Activated naive CD8-positive, alpha-beta T cell treated with anti-CD3 and anti-CD28 coated beads for 36 hours (primary cell): Measurements from ENCODE around the gene S100A7. TPM values are rescaled to one million over a fixed set of nuclear protein-coding genes. Genes with fewer than 3 reads are reported as not detected.
"Not testable (repeated sequence)": the region's sequence is repeated elsewhere in the genome, so short reads cannot be mapped to it uniquely, and the experiment has no call there.

Experiments
- DNase-seq: peaks from one replicate; pipeline ENCODE4 v3.0.0; 2021
- H3K27ac Mint-ChIP-seq: one replicate; pipeline ENCODE4 v1.8.0; 2022; ENCODE audit warnings: mild to moderate bottlenecking, moderate library complexity, mixed read lengths
- H3K27me3 Mint-ChIP-seq: one replicate; pipeline ENCODE4 v1.8.0; 2022; ENCODE audit warnings: mild to moderate bottlenecking, mixed read lengths
- H3K36me3 Mint-ChIP-seq: one replicate; pipeline ENCODE4 v1.8.0; 2021; ENCODE audit warnings: mild to moderate bottlenecking, mixed read lengths
- H3K4me1 Mint-ChIP-seq: one replicate; pipeline ENCODE4 v1.8.0; 2021; ENCODE audit warnings: mixed read lengths
- H3K4me3 Mint-ChIP-seq: one replicate; pipeline ENCODE4 v1.8.0; 2022; ENCODE audit warnings: mild to moderate bottlenecking, moderate library complexity, mixed read lengths
- H3K9me3 Mint-ChIP-seq: one replicate; pipeline ENCODE4 v1.8.0; 2022; ENCODE audit warnings: mixed read lengths
- total RNA-seq, 2 experiments: library from RNA; stranded (reverse); gene quantifications; one replicate each; pipeline ENCODE4 v1.2.3, GENCODE V29; 2021

Gene S100A7
- total RNA-seq, 2 experiments from 2014 or later, result not detected

- H3K9me3 Mint-ChIP-seq, result no peaks in the 10 kb centered on the region
- no peak for DNase-seq
- no peak overlapping the region for H3K27ac Mint-ChIP-seq
- H3K27me3 Mint-ChIP-seq, result peaks cover 31% of the 10 kb centered on the region
- no peak overlapping the region for H3K4me3 Mint-ChIP-seq
- no peaks in the 10 kb centered on the region for H3K4me1 Mint-ChIP-seq
- H3K36me3 Mint-ChIP-seq, result no peaks in the 10 kb centered on the region
These were observed 30.9 kb downstream of the S100A7 start for GRCh38 chr1:153429266-153430165.

GRCh38 chr1:153428791-153429190, 31.7 kb downstream of the S100A7 start:
- no peaks in the 10 kb centered on the region for H3K9me3 Mint-ChIP-seq
- no peak for DNase-seq
- H3K27me3 Mint-ChIP-seq, result peaks cover 34% of the 10 kb centered on the region

GRCh38 chr1:153428073-153428638, 32.3 kb downstream of the S100A7 start:
- Mint-ChIP-seq H3K4me3 (no peak overlapping the region), H3K36me3 (no peaks in the 10 kb centered on the region), H3K9me3 (no peaks in the 10 kb centered on the region), H3K27ac (no peak overlapping the region), H3K4me1 (no peaks in the 10 kb centered on the region), H3K27me3 (peaks cover 34% of the 10 kb centered on the region)
- DNase-seq, result no peak

More at GRCh38 chr1:153428791-153429190, 31.7 kb downstream of the S100A7 start:
- Mint-ChIP-seq H3K27ac (no peak overlapping the region), H3K36me3 (no peaks in the 10 kb centered on the region), H3K4me1 (no peaks in the 10 kb centered on the region), H3K4me3 (no peak overlapping the region)

GRCh38 chr1:153426809-153427208, 33.6 kb downstream of the S100A7 start:
- no peaks in the 10 kb centered on the region for H3K4me1 Mint-ChIP-seq
- H3K4me3 Mint-ChIP-seq, result no peak overlapping the region
- H3K9me3 Mint-ChIP-seq, result no peaks in the 10 kb centered on the region
- no peaks in the 10 kb centered on the region for H3K36me3 Mint-ChIP-seq
- DNase-seq, result no peak
- peaks cover 40% of the 10 kb centered on the region for H3K27me3 Mint-ChIP-seq
- no peak overlapping the region for H3K27ac Mint-ChIP-seq

GRCh38 chr1:153422450-153423068, 37.9 kb downstream of the S100A7 start:
- peak; percentile 40 for DNase-seq
- H3K9me3 Mint-ChIP-seq, result no peaks in the 10 kb centered on the region
- H3K27ac Mint-ChIP-seq, result no peak overlapping the region
- no peak overlapping the region for H3K4me3 Mint-ChIP-seq
- peaks cover 44% of the 10 kb centered on the region for H3K27me3 Mint-ChIP-seq
- no peaks in the 10 kb centered on the region for H3K4me1 Mint-ChIP-seq
- H3K36me3 Mint-ChIP-seq, result no peaks in the 10 kb centered on the region

- Mint-ChIP-seq H3K9me3 (no peaks in the 10 kb centered on the region), H3K4me3 (no peak overlapping the region), H3K36me3 (no peaks in the 10 kb centered on the region), H3K27ac (no peak overlapping the region), H3K27me3 (peaks cover 28% of the 10 kb centered on the region), H3K4me1 (no peaks in the 10 kb centered on the region)
- no peak for DNase-seq
These were observed 40.1 kb downstream of the S100A7 start for GRCh38 chr1:153420306-153420705.

- not testable (repeated sequence) for H3K27ac Mint-ChIP-seq, DNase-seq, H3K4me3 Mint-ChIP-seq, H3K36me3 Mint-ChIP-seq, H3K4me1 Mint-ChIP-seq, H3K9me3 Mint-ChIP-seq
- peaks cover 22% of the 10 kb centered on the region for H3K27me3 Mint-ChIP-seq
These were observed 41.0 kb downstream of the S100A7 start for GRCh38 chr1:153419436-153419793.

- not testable (repeated sequence) for H3K9me3 Mint-ChIP-seq, H3K4me3 Mint-ChIP-seq, H3K36me3 Mint-ChIP-seq, H3K4me1 Mint-ChIP-seq, DNase-seq, H3K27ac Mint-ChIP-seq
- H3K27me3 Mint-ChIP-seq, result peaks cover 19% of the 10 kb centered on the region
These were observed 41.6 kb downstream of the S100A7 start for GRCh38 chr1:153418758-153419435.

GRCh38 chr1:153417136-153417888, 43.1 kb downstream of the S100A7 start:
- H3K9me3 Mint-ChIP-seq, result peaks cover 2% of the 10 kb centered on the region
- no peak for DNase-seq
- H3K4me3 Mint-ChIP-seq, result no peak overlapping the region
- no peaks in the 10 kb centered on the region for H3K4me1 Mint-ChIP-seq
- no peaks in the 10 kb centered on the region for H3K36me3 Mint-ChIP-seq
- H3K27me3 Mint-ChIP-seq, result peaks cover 15% of the 10 kb centered on the region
- H3K27ac Mint-ChIP-seq, result no peak overlapping the region

GRCh38 chr1:153415850-153416570, 44.4 kb downstream of the S100A7 start, which contains the start of gene S100A7A:
S100A7A (plus strand) TSS chr1:153416520; CDS start chr1:153418083, 1,563 bp downstream.
- no peak for DNase-seq
- Mint-ChIP-seq H3K27me3 (peaks cover 18% of the 10 kb centered on the region), H3K9me3 (peaks cover 9% of the 10 kb centered on the region), H3K27ac (no peak within 1 kb of the TSS), H3K4me1 (no peaks in the 10 kb centered on the region), H3K36me3 (no peaks in the 10 kb centered on the region), H3K4me3 (no peak within 1 kb of the TSS)

- H3K4me1 Mint-ChIP-seq, H3K4me3 Mint-ChIP-seq, H3K36me3 Mint-ChIP-seq, DNase-seq, H3K27ac Mint-ChIP-seq: not testable (repeated sequence)
- Mint-ChIP-seq H3K9me3 (peaks cover 13% of the 10 kb centered on the region), H3K27me3 (peaks cover 15% of the 10 kb centered on the region)
These were observed 46.5 kb downstream of the S100A7 start for GRCh38 chr1:153413961-153414360.
